Mesenchymal stem cell (in vitro differentiated cells and primary cell): ENCODE results near the gene IFT122.

Source experiments
- DNase-seq: peaks from one replicate; pipeline ENCODE4 v3.0.0-alpha.2; 2013
- H2AFZ ChIP-seq: one replicate; pipeline ENCODE4 v1.6.1; 2013; ENCODE audit warnings: low read depth, mild to moderate bottlenecking, control low read depth, inconsistent platforms, low read length, moderate library complexity
- H2AK5ac ChIP-seq: 2 replicates; pipeline ENCODE4 v1.6.1; 2013; ENCODE audit warnings: low read length, moderate library complexity, mild to moderate bottlenecking, inconsistent platforms; ENCODE audit not compliant: severe bottlenecking
- H2BK120ac ChIP-seq: one replicate; pipeline ENCODE4 v1.6.1; 2013; ENCODE audit warnings: low read depth, mild to moderate bottlenecking, inconsistent platforms, low read length, moderate library complexity
- H2BK12ac ChIP-seq, 2 experiments: one replicate each; pipeline ENCODE4 v1.6.1; 2013; ENCODE audit warnings: inconsistent platforms in 2 of 2, low read length in 2 of 2, mild to moderate bottlenecking in 2 of 2, moderate library complexity in 2 of 2, control low read depth in 1 of 2
- H2BK15ac ChIP-seq: one replicate; pipeline ENCODE4 v1.6.1; 2013; ENCODE audit warnings: mild to moderate bottlenecking, low read depth, inconsistent platforms; ENCODE audit not compliant: poor library complexity, severe bottlenecking
- H2BK5ac ChIP-seq: 2 replicates; pipeline ENCODE4 v1.6.1; 2013; ENCODE audit warnings: low read depth, mild to moderate bottlenecking, low read length, control low read depth, inconsistent platforms; ENCODE audit not compliant: poor library complexity, severe bottlenecking
- H3K14ac ChIP-seq, 2 experiments: one replicate each; pipeline ENCODE4 v1.6.1; 2013; ENCODE audit warnings: inconsistent platforms in 2 of 2, low read length in 2 of 2, control low read depth in 1 of 2, mild to moderate bottlenecking in 1 of 2, moderate library complexity in 1 of 2
- H3K18ac ChIP-seq, 2 experiments: one replicate each; pipeline ENCODE4 v1.6.1; 2013; ENCODE audit warnings: inconsistent platforms in 2 of 2, low read length in 2 of 2, control low read depth in 1 of 2, low read depth in 1 of 2, mild to moderate bottlenecking in 1 of 2
- H3K23ac ChIP-seq, 2 experiments: one replicate each; pipeline ENCODE4 v1.6.1; 2013; ENCODE audit warnings: inconsistent platforms in 2 of 2, low read length in 2 of 2, mild to moderate bottlenecking in 2 of 2, moderate library complexity in 2 of 2, control low read depth in 1 of 2
- H3K27ac ChIP-seq: 2 replicates; pipeline ENCODE4 v1.5.1; 2013; ENCODE audit warnings: mild to moderate bottlenecking, moderate library complexity, low read length, control low read depth, inconsistent platforms; ENCODE audit not compliant: poor library complexity, severe bottlenecking
- H3K27me3 ChIP-seq, 2 experiments: 2 replicates each; pipeline versions ENCODE4 v1.6.1 to v1.7.0; 2013; ENCODE audit warnings: low read length in 2 of 2, mild to moderate bottlenecking in 2 of 2, moderate library complexity in 2 of 2, control low read depth in 1 of 2, inconsistent platforms in 1 of 2; ENCODE audit not compliant: control insufficient read depth in 1 of 2, insufficient read depth in 1 of 2
- H3K36me3 ChIP-seq, 2 experiments: 2 replicates each; pipeline versions ENCODE4 v1.6.1 to v1.7.0; 2013; ENCODE audit warnings: low read length in 2 of 2, control low read depth in 1 of 2, inconsistent platforms in 1 of 2, low read depth in 1 of 2, mild to moderate bottlenecking in 1 of 2; ENCODE audit not compliant: insufficient read depth in 2 of 2, control insufficient read depth in 1 of 2
- H3K4ac ChIP-seq, 2 experiments: one replicate each; pipeline ENCODE4 v1.6.1; 2013; ENCODE audit warnings: inconsistent platforms in 2 of 2, low read length in 2 of 2, mild to moderate bottlenecking in 2 of 2, moderate library complexity in 2 of 2, control low read depth in 1 of 2, low read depth in 1 of 2
- H3K4me1 ChIP-seq: 2 replicates; pipeline ENCODE4 v1.6.1; 2013; ENCODE audit warnings: low read depth, low read length, control low read depth; ENCODE audit not compliant: control insufficient read depth, insufficient read depth
- H3K4me2 ChIP-seq: 2 replicates; pipeline ENCODE4 v1.6.1; 2013; ENCODE audit warnings: low read length, mild to moderate bottlenecking, inconsistent platforms; ENCODE audit not compliant: poor library complexity, severe bottlenecking
- H3K4me3 ChIP-seq, 2 experiments: 2 replicates each; pipeline versions ENCODE4 v1.5.1 to v1.7.0; 2013; ENCODE audit warnings: low read length in 2 of 2, mild to moderate bottlenecking in 2 of 2, control low read depth in 1 of 2, low read depth in 1 of 2; ENCODE audit not compliant: insufficient read depth in 1 of 2
- H3K79me1 ChIP-seq: replicated peaks from 2 replicates; pipeline ENCODE4 v1.6.1; 2013; ENCODE audit warnings: mild to moderate bottlenecking, control low read depth, low read length, inconsistent platforms; ENCODE audit not compliant: poor library complexity, severe bottlenecking
- H3K9ac ChIP-seq: 2 replicates; pipeline ENCODE4 v1.7.0; 2013; ENCODE audit warnings: mild to moderate bottlenecking, low read length, moderate library complexity
- H3K9me3 ChIP-seq: 2 replicates; pipeline ENCODE4 v1.7.0; 2013; ENCODE audit warnings: mild to moderate bottlenecking, low read length; ENCODE audit not compliant: control insufficient read depth
- H4K8ac ChIP-seq: one replicate; pipeline ENCODE4 v1.6.1; 2013; ENCODE audit warnings: inconsistent platforms, mild to moderate bottlenecking, low read length, moderate library complexity
- H4K91ac ChIP-seq: one replicate; pipeline ENCODE4 v1.6.1; 2013; ENCODE audit warnings: mild to moderate bottlenecking, low read length, inconsistent platforms
- WGBS: methylation state at CpG from one replicate; pipeline ENCODE4 v1.1.7; 2013; ENCODE audit warnings: mixed read lengths; 5-methylcytosine and 5-hydroxymethylcytosine counted together

Gene IFT122

DNA sequence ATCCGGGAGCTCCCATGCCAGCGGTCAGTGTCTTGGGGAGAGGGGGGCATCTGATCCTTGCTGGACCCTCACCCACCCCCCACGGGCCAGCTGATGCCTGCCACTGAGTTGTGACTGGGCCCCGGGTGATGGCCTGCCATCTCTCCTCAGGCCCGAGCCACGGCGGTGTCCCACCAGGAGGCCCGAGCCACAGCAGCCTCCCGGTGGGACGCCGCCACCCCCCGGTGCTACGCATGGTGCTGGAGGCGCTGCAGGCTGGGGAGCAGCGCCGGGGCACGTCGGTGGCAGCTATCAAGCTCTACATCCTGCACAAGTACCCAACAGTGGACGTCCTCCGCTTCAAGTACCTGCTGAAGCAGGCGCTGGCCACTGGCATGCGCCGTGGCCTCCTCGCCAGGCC, 107.2 kb downstream of the IFT122 start:
- WGBS, result 95% methylated on average over 24 of the region's 24 CpGs
- H3K4me3 ChIP-seq, result no peak overlapping the region
- no peak overlapping the region for H2BK5ac ChIP-seq
- no peak overlapping the region for H4K91ac ChIP-seq
- no peak overlapping the region for H3K4me2 ChIP-seq
- no peak overlapping the region for H3K9ac ChIP-seq
- no peak overlapping the region for H3K27ac ChIP-seq
- no peak overlapping the region for H2AK5ac ChIP-seq
- peaks cover 13% of the 10 kb centered on the region for H3K4me1 ChIP-seq
- no peak overlapping the region for H2AFZ ChIP-seq
- H3K14ac ChIP-seq, result no peak overlapping the region
- H3K4ac ChIP-seq, result no peak overlapping the region
- no peak overlapping the region for H4K8ac ChIP-seq
- H3K9me3 ChIP-seq, result no peaks in the 10 kb centered on the region
- no peaks in the 10 kb centered on the region for H3K27me3 ChIP-seq
- no peak overlapping the region for H2BK12ac ChIP-seq
- H2BK15ac ChIP-seq, result no peak overlapping the region
- no peak overlapping the region for H3K23ac ChIP-seq
- no peaks in the 10 kb centered on the region for H3K79me1 ChIP-seq
- no peak overlapping the region for H3K18ac ChIP-seq
- H2BK120ac ChIP-seq, result no peak overlapping the region
- H3K36me3 ChIP-seq, result no peaks in the 10 kb centered on the region
- no peak for DNase-seq

DNA sequence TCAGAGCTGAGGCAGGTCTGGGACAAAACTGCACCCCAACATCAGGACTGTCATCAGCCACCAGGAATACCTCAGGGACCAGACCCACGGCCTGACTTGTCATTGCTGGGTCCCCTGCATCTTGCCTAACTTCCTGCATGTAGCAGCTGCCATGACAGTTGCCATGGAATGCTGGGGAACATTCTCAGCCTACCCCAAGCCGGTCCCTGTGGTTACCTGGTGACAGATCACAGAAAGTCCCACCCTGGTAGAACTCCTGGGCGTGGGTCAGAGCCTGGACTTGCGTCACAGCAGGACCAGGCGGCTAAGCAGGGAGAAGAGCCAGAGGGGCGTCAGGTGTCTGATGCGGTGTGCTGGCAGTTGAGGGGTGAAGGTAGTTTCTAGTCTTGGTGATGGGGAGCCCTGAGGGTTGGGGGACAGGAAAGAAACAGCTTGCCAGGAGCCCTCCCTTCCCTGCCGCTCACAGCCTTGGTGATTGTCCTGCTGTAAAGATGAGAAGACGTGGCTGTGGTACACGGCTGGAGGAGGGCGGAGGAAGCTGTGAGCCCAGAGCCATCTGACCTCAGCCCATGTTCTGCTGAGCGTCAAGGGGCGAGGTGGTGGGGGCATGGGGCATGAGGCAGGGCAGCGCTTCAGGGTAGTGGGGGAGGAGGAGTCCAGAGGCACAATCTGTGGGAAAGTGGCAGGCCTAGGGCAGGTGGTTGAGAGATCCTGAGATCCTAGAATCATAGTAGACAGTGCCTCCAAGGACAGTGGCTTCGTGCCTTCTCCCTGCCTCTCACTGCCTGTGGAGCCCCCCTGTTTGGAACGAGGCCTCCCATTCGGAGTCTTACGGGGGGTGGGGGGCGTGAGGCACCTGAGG, 108.3 kb downstream of the IFT122 start:
- Histone ChIP-seq H3K4ac (no peak overlapping the region), H4K8ac (no peak overlapping the region), H3K27ac (no peak overlapping the region), H3K23ac (no peak overlapping the region), H3K79me1 (no peaks in the 10 kb centered on the region), H3K9ac (no peak overlapping the region), H2BK120ac (no peak overlapping the region), H3K4me1 (peaks cover 21% of the 10 kb centered on the region), H3K18ac (no peak overlapping the region), H2BK5ac (no peak overlapping the region), H2AFZ (no peak overlapping the region), H2BK15ac (no peak overlapping the region), H3K4me3 (no peak overlapping the region), H3K27me3 (no peaks in the 10 kb centered on the region), H3K36me3 (no peaks in the 10 kb centered on the region), H2AK5ac (no peak overlapping the region), H4K91ac (peak overlapping the region; percentile 14), H3K14ac (no peak overlapping the region), H3K4me2 (no peak overlapping the region), H3K9me3 (no peaks in the 10 kb centered on the region), H2BK12ac (peak overlapping the region in 1 of 2 experiments; percentile 17)
- WGBS, result 85% methylated on average over 19 of the region's 19 CpGs
- DNase-seq, result no peak

DNA sequence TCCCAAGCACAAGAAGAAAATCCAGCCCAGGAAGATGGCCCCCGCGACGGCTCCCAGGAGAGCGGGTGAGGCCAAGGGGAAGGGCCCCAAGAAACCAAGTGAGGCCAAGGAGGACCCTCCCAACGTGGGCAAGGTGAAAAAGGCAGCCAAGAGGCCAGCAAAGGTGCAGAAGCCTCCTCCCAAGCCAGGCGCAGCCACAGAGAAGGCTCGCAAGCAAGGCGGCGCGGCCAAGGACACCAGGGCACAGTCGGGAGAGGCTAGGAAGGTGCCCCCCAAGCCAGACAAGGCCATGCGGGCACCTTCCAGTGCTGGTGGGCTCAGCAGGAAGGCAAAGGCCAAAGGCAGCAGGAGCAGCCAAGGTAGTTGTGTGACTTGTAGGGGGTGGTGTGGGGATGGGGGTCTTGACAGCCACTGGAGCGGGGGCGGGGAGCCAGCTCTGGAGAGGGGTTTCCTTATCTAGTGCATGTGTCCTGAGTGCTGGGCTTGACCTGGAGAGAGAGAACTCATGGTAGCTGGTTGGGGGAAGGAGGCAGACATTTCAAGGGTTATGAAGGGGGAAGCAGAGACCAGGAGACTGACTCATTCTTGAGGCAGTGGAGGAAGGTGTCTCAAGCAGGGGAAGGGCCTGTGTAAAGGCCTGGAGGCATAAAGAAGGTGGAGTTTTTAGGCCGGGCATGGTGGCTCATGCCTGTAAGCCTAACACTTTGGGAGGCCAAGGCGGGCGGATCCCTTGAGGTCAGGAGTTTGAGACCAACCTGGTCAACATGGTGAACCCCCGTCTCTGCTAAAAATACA, 109.2 kb downstream of the IFT122 start:
- WGBS, result 86% methylated on average over 18 of the region's 18 CpGs

DNA sequence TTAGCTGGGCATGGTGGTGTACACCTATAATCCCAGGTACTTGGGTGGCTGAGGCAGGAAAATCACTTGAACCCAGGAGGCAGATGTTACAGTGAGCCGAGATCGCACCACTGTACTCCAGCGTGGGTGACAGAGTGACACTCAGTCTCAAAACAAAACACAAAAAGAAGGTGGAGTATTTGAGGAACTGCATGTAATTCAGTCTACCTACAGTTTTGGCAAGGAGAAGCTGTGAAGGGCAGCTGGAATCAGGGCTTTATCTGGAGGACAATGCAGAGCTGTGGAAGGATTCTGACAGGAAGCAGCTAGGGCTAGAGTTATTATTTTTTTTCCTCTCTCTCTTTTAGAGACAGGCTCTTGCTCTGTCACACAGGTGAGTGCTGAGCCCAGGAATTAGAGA, 109.8 kb downstream of the IFT122 start:
- WGBS, result 93% methylated on average over 3 of the region's 3 CpGs
- no peak overlapping the region for H2BK15ac ChIP-seq

More for the DNA sequence above, 109.2 kb downstream of the IFT122 start:
- no peak overlapping the region for H4K8ac ChIP-seq
- H2BK120ac ChIP-seq, result no peak overlapping the region
- peaks cover 21% of the 10 kb centered on the region for H3K4me1 ChIP-seq
- H2BK15ac ChIP-seq, result no peak overlapping the region
- peak overlapping the region; percentile 59 for H4K91ac ChIP-seq
- peak overlapping the region in 1 of 2 experiments; percentile 52 for H3K4ac ChIP-seq
- no peaks in the 10 kb centered on the region for H3K79me1 ChIP-seq
- H3K4me2 ChIP-seq, result no peak overlapping the region
- H2AK5ac ChIP-seq, result peak overlapping the region; percentile 27
- H2AFZ ChIP-seq, result no peak overlapping the region
- peaks cover 0 to 2% of the 10 kb centered on the region in 2 experiments for H3K36me3 ChIP-seq
- DNase-seq, result peak; percentile 61
- no peak overlapping the region for H3K14ac ChIP-seq
- peak overlapping the region in 1 of 2 experiments; percentile 33 for H2BK12ac ChIP-seq
- H3K18ac ChIP-seq, result peak overlapping the region; percentile 59
- no peak overlapping the region for H3K23ac ChIP-seq
- H2BK5ac ChIP-seq, result no peak overlapping the region
- no peaks in the 10 kb centered on the region for H3K27me3 ChIP-seq
- H3K27ac ChIP-seq, result no peak overlapping the region
- H3K9me3 ChIP-seq, result no peaks in the 10 kb centered on the region
- no peak overlapping the region for H3K9ac ChIP-seq
- H3K4me3 ChIP-seq, result no peak overlapping the region

More for the DNA sequence above, 109.8 kb downstream of the IFT122 start:
- no peak overlapping the region for H3K27ac ChIP-seq
- no peak overlapping the region for H3K4me2 ChIP-seq
- H3K9me3 ChIP-seq, result no peaks in the 10 kb centered on the region
- no peak overlapping the region for H3K4me3 ChIP-seq
- H2AFZ ChIP-seq, result no peak overlapping the region
- no peak overlapping the region for H2BK5ac ChIP-seq
- H2BK12ac ChIP-seq, result no peak overlapping the region
- no peak overlapping the region for H2BK120ac ChIP-seq
- no peak overlapping the region for H3K4ac ChIP-seq
- H3K4me1 ChIP-seq, result peaks cover 27% of the 10 kb centered on the region
- peak overlapping the region in 1 of 2 experiments; percentile 31 for H3K18ac ChIP-seq
- H3K23ac ChIP-seq, result no peak overlapping the region
- H3K36me3 ChIP-seq, result peaks cover 4 to 8% of the 10 kb centered on the region in 2 experiments
- H4K8ac ChIP-seq, result no peak overlapping the region
- H3K14ac ChIP-seq, result no peak overlapping the region
- no peak for DNase-seq
- no peak overlapping the region for H2AK5ac ChIP-seq
- no peak overlapping the region for H3K9ac ChIP-seq
- no peaks in the 10 kb centered on the region for H3K79me1 ChIP-seq
- no peak overlapping the region for H4K91ac ChIP-seq
- no peaks in the 10 kb centered on the region for H3K27me3 ChIP-seq
